HL-60 (cell line): ENCODE results near the gene PPP2R2D.

Experiments
- DNase-seq, 2 experiments: peaks; one replicate each; pipeline ENCODE4 v3.0.0-alpha.2; 2010 to 2020; ENCODE audit warnings: low read depth in 1 of 2, low spot score in 1 of 2
- H3K27ac ChIP-seq: fragments of 250-450 bp; sonication (Bioruptor Pico); replicated peaks from 2 replicates; pipeline ENCODE4 v1.5.1; 2020; ENCODE audit warnings: mild to moderate bottlenecking, moderate library complexity
- H3K27me3 ChIP-seq: fragments of 250-450 bp; sonication (Bioruptor Pico); 2 replicates; pipeline ENCODE4 v1.5.1; 2021; ENCODE audit warnings: mild to moderate bottlenecking, moderate library complexity; ENCODE audit not compliant: insufficient read depth, poor library complexity, severe bottlenecking
- H3K4me3 ChIP-seq: replicated peaks from 2 replicates; pipeline ENCODE4 v1.5.1; 2011; ENCODE audit warnings: mild to moderate bottlenecking, control low read depth, low read length; ENCODE audit not compliant: insufficient read depth
- GABPA ChIP-seq: IDR thresholded peaks from 2 replicates; pipeline ENCODE4 v1.6.1; 2012; ENCODE audit warnings: low read depth
- POLR2AphosphoS5 ChIP-seq: IDR thresholded peaks from 2 replicates; pipeline ENCODE4 v1.6.1; 2012; ENCODE audit warnings: low read depth
- SPI1 ChIP-seq: IDR thresholded peaks from 2 replicates; pipeline ENCODE4 v1.6.1; 2012; ENCODE audit warnings: low read depth, mild to moderate bottlenecking, borderline replicate concordance
- TF ChIP-seq, protein P1 (sequence below): IDR thresholded peaks from 2 replicates; pipeline ENCODE4 v1.6.1; 2012; ENCODE audit warnings: low read depth; ENCODE audit not compliant: insufficient replicate concordance
- TF ChIP-seq, protein P2 (sequence below): IDR thresholded peaks from one replicate; pipeline ENCODE4 v1.5.1; 2011; ENCODE audit warnings: low read length, control low read depth, inconsistent platforms; ENCODE audit not compliant: insufficient read depth

The PPP2R2D gene

DNA sequence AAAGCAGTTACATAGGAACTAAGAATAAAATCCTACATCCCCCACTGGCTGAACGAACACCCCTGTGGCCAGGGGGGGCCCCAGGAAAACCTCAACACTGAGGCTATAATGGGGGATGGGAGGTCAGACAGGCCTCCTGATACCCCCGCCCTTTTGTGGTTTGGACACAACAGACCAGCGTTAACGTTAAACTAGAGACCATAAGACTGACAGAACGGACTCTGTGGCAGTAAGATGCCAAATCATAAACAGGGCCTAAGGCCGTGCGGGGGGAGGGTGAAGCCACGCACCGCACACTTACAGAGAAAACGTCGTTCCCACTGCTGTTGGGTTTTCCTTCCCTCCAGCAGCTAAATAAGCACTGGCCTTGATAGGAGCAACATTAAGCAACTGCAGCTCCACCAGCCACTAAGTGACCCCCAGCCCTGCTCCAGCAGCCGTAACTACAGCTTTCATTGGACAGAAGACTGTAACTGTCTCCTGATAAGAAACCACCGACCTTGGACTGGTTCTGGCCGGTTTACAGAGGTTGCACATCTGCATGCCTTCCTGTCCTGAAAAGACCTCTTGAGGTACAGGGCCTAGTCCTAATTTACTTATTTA lies 3.4 kb upstream of the PPP2R2D start:
- Histone ChIP-seq H3K27ac (peak overlapping the region; percentile 86), H3K27me3 (no peaks in the 10 kb centered on the region), H3K4me3 (no peak overlapping the region)
- TF ChIP-seq SPI1: no peak
- TF ChIP-seq POLR2AphosphoS5: peak; percentile 15; the same call in 1 of the 2 replicates
- peak; percentile 59 to 96 for DNase-seq

DNA sequence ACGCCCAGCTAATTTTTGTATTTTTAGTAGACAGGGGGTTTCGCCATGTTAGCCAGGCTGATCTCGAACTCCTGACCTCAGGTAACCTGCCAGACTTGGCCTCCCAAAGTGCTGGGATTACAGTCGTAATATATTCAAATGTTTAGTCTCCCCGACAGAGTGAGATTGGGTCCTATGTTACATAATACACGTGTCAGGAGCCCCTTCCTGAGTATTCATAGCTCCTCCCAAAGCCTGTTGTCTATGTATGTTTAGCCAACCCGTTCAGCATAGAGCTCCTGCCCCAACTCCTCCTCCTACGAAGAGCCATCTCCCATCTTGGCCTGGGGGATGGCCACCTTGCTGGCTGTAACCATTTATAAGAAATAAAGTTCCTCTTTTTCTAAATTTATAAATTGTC lies 2.7 kb upstream of the PPP2R2D start:
- TF ChIP-seq, protein P1, sequence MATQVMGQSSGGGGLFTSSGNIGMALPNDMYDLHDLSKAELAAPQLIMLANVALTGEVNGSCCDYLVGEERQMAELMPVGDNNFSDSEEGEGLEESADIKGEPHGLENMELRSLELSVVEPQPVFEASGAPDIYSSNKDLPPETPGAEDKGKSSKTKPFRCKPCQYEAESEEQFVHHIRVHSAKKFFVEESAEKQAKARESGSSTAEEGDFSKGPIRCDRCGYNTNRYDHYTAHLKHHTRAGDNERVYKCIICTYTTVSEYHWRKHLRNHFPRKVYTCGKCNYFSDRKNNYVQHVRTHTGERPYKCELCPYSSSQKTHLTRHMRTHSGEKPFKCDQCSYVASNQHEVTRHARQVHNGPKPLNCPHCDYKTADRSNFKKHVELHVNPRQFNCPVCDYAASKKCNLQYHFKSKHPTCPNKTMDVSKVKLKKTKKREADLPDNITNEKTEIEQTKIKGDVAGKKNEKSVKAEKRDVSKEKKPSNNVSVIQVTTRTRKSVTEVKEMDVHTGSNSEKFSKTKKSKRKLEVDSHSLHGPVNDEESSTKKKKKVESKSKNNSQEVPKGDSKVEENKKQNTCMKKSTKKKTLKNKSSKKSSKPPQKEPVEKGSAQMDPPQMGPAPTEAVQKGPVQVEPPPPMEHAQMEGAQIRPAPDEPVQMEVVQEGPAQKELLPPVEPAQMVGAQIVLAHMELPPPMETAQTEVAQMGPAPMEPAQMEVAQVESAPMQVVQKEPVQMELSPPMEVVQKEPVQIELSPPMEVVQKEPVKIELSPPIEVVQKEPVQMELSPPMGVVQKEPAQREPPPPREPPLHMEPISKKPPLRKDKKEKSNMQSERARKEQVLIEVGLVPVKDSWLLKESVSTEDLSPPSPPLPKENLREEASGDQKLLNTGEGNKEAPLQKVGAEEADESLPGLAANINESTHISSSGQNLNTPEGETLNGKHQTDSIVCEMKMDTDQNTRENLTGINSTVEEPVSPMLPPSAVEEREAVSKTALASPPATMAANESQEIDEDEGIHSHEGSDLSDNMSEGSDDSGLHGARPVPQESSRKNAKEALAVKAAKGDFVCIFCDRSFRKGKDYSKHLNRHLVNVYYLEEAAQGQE: no peak
- TF ChIP-seq, protein P2, sequence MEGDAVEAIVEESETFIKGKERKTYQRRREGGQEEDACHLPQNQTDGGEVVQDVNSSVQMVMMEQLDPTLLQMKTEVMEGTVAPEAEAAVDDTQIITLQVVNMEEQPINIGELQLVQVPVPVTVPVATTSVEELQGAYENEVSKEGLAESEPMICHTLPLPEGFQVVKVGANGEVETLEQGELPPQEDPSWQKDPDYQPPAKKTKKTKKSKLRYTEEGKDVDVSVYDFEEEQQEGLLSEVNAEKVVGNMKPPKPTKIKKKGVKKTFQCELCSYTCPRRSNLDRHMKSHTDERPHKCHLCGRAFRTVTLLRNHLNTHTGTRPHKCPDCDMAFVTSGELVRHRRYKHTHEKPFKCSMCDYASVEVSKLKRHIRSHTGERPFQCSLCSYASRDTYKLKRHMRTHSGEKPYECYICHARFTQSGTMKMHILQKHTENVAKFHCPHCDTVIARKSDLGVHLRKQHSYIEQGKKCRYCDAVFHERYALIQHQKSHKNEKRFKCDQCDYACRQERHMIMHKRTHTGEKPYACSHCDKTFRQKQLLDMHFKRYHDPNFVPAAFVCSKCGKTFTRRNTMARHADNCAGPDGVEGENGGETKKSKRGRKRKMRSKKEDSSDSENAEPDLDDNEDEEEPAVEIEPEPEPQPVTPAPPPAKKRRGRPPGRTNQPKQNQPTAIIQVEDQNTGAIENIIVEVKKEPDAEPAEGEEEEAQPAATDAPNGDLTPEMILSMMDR: no peak
- peak overlapping the region; percentile 86 for H3K27ac ChIP-seq
- H3K27me3 ChIP-seq: no peaks in the 10 kb centered on the region
- peak in 1 of 2 experiments; percentile 59 for DNase-seq
- no peak overlapping the region for H3K4me3 ChIP-seq

DNA sequence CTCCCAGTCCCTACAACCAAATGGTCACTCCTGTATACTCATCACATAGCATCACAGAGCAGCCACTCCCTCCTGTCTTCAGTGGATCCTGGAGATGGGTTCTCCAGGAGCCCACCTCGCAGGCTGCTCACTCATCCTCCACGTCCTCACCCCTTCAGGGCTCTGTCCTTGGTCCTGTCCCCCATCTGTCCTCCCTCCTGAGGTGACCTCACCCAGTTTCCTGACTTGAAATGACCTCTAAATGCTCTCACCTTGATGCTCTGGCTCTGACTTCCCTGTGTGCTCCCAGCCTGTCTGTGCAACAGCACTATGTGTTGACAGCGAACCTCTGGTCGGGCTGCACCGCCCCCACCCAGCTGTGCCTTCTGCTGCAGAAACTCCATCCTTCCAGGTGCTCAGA lies 2.1 kb upstream of the PPP2R2D start:
- TF ChIP-seq, protein P2: no peak
- TF ChIP-seq SPI1: no peak
- TF ChIP-seq, protein P1: peak; percentile 86
- no peak overlapping the region for H3K4me3 ChIP-seq
- peak overlapping the region; percentile 86 for H3K27ac ChIP-seq
- DNase-seq: peak in 1 of 2 experiments; percentile 44
- no peaks in the 10 kb centered on the region for H3K27me3 ChIP-seq

DNA sequence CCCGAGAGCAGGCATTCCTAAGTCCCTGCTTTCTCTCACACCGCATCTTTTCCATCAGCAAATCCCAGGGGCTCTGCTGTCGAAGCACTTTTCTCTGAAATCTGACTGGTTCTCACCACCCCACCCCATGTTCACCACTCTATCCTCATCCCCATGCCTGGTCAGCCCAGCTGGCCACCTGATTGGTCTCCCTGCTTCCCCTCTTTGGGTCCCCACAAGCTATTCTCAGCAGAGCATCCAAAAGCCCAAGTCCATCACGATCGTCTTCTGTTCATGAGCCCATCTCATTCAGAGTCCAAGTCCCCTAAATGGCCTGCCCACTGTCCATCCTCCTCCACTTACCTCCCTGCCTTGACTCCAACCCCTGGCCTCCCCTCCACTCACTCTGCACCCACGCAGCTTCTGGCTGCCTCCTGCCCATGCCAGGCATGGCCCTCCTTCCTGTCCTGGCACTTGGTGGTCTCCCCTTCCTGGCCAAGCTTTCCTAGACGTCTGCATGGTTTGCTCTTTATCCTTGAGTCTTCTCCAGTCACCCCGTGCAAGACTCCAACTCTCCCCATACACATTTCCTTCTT lies 1.6 kb upstream of the PPP2R2D start:
- H3K27ac ChIP-seq: no peak overlapping the region; the same call in 1 of the 2 replicates
- no peak overlapping the region for H3K4me3 ChIP-seq
- no peaks in the 10 kb centered on the region for H3K27me3 ChIP-seq
- no peak for DNase-seq
- no peak for TF ChIP-seq POLR2AphosphoS5
- TF ChIP-seq GABPA: no peak
- TF ChIP-seq SPI1: no peak
- TF ChIP-seq, protein P1: no peak
- TF ChIP-seq, protein P2: no peak
